Neural cell (in vitro differentiated cells): ENCODE measurements around the gene TMEM140. TPM values are rescaled to one million over a fixed set of nuclear protein-coding genes. Genes with fewer than 3 reads are reported as not detected.

Source experiments
- H2AFZ ChIP-seq: fragments of 200-600, 300-800 bp; sonication (generic), shearing (Covaris generic); 2 replicates; pipeline ENCODE4 v1.6.0; 2014; ENCODE audit warnings: low read depth, mild to moderate bottlenecking, antibody characterized with exemption, low read length, moderate library complexity
- H3F3A ChIP-seq: fragments of 200-600 bp; shearing (Covaris generic); 2 replicates; pipeline ENCODE4 v1.6.1; 2016; ENCODE audit warnings: mild to moderate bottlenecking, moderate library complexity, mixed read lengths, antibody characterized with exemption, low read length; ENCODE audit not compliant: insufficient read depth, poor library complexity, severe bottlenecking
- H3K27ac ChIP-seq: fragments of 200-600, 300-800 bp; sonication (generic), shearing (Covaris generic); 2 replicates; pipeline ENCODE4 v1.5.1; 2014; ENCODE audit warnings: mild to moderate bottlenecking, low read length, moderate library complexity
- H3K27me3 ChIP-seq: fragments of 300-800, 200-600 bp; sonication (generic), shearing (Covaris generic); 2 replicates; pipeline ENCODE4 v1.6.0; 2014; ENCODE audit warnings: mild to moderate bottlenecking, low read depth, low read length, moderate library complexity; ENCODE audit not compliant: insufficient read depth
- H3K36me3 ChIP-seq: fragments of 300-800, 200-600 bp; sonication (generic), shearing (Covaris generic); 2 replicates; pipeline ENCODE4 v1.5.1; 2014; ENCODE audit warnings: mild to moderate bottlenecking, antibody characterized with exemption, low read length, moderate library complexity; ENCODE audit not compliant: insufficient read depth
- H3K4me2 ChIP-seq: fragments of 300-800, 200-600 bp; sonication (generic), shearing (Covaris generic); 2 replicates; pipeline ENCODE4 v1.6.0; 2014; ENCODE audit warnings: mild to moderate bottlenecking, low read length
- H3K4me3 ChIP-seq: fragments of 300-800, 200-600 bp; sonication (generic), shearing (Covaris generic); 2 replicates; pipeline ENCODE4 v1.5.1; 2014; ENCODE audit warnings: mild to moderate bottlenecking, low read length, moderate library complexity
- H3K79me2 ChIP-seq: fragments of 200-600 bp; shearing (Covaris generic); replicated peaks from 2 replicates; pipeline ENCODE4 v1.6.0; 2014; ENCODE audit warnings: mild to moderate bottlenecking, low read length, moderate library complexity; ENCODE audit not compliant: insufficient read depth
- H3K9ac ChIP-seq: fragments of 300-800, 200-600 bp; sonication (generic), shearing (Covaris generic); 2 replicates; pipeline ENCODE4 v1.6.1; 2016; ENCODE audit warnings: mild to moderate bottlenecking, low read length, mixed read lengths
- H3K9me2 ChIP-seq: fragments of 200-600 bp; shearing (Covaris generic); 2 replicates; pipeline ENCODE4 v1.6.1; 2016; ENCODE audit warnings: mild to moderate bottlenecking, low read length, mixed read lengths; ENCODE audit not compliant: insufficient read depth
- H3K9me3 ChIP-seq: fragments of 200-600, 300-800 bp; sonication (generic), shearing (Covaris generic); 2 replicates; pipeline ENCODE4 v1.6.1; 2016; ENCODE audit warnings: mild to moderate bottlenecking, mixed run types, low read length, moderate library complexity, mixed read lengths
- H4K20me1 ChIP-seq: fragments of 200-600 bp; shearing (Covaris generic); 2 replicates; pipeline ENCODE4 v1.6.1; 2016; ENCODE audit warnings: mild to moderate bottlenecking, mixed run types; ENCODE audit not compliant: insufficient read depth
- EP300 ChIP-seq: fragments of 450-650 bp; conservative IDR thresholded peaks from 2 replicates; pipeline ENCODE4 v1.6.1; 2014; ENCODE audit warnings: antibody characterized with exemption, mild to moderate bottlenecking, moderate library complexity; ENCODE audit not compliant: poor library complexity, severe bottlenecking
- EZH2 ChIP-seq: fragments of 200-600, 300-800 bp; shearing (Covaris generic), sonication (generic); IDR thresholded peaks from 2 replicates; pipeline ENCODE4 v1.6.1; 2014; ENCODE audit warnings: antibody characterized with exemption, low read length, borderline replicate concordance, mild to moderate bottlenecking; ENCODE audit not compliant: insufficient read depth, poor library complexity, severe bottlenecking
- MXI1 ChIP-seq: fragments of 450-650 bp; conservative IDR thresholded peaks from 2 replicates; pipeline ENCODE4 v1.6.1; 2014; ENCODE audit warnings: antibody characterized with exemption, mild to moderate bottlenecking; ENCODE audit not compliant: poor library complexity, severe bottlenecking
- POLR2AphosphoS5 ChIP-seq: IDR thresholded peaks from 2 replicates; pipeline ENCODE4 v1.6.1; 2012
- RAD21 ChIP-seq: fragments of 450-650 bp; conservative IDR thresholded peaks from 2 replicates; pipeline ENCODE4 v1.6.1; 2014; ENCODE audit warnings: antibody characterized with exemption, mild to moderate bottlenecking, moderate library complexity
- SMC3 ChIP-seq: fragments of 450-650 bp; conservative IDR thresholded peaks from 2 replicates; pipeline ENCODE4 v1.6.1; 2014; ENCODE audit warnings: antibody characterized with exemption, mild to moderate bottlenecking, moderate library complexity; ENCODE audit not compliant: poor library complexity
- TAF1 ChIP-seq: IDR thresholded peaks from 2 replicates; pipeline ENCODE4 v1.6.1; 2012; ENCODE audit warnings: low read depth
- polyA plus RNA-seq: library from polyadenylated mRNA; depleted of rRNA; stranded (reverse); fragments of >200 nt; gene quantifications from 2 replicates; pipeline ENCODE4 v1.2.3, GENCODE V29; 2014
- TF ChIP-seq, protein P1 (sequence below): fragments of 450-650 bp; IDR thresholded peaks from 2 replicates; pipeline ENCODE4 v1.5.1; 2014; ENCODE audit warnings: antibody characterized with exemption, mild to moderate bottlenecking, moderate library complexity; ENCODE audit not compliant: poor library complexity, severe bottlenecking
- TF ChIP-seq, protein P2 (sequence below): IDR thresholded peaks from 2 replicates; pipeline ENCODE4 v1.6.1; 2012; ENCODE audit warnings: borderline replicate concordance

TMEM140 gene
- polyA plus RNA-seq, 1 donor from 2014 or later: 0.15 TPM

DNA sequence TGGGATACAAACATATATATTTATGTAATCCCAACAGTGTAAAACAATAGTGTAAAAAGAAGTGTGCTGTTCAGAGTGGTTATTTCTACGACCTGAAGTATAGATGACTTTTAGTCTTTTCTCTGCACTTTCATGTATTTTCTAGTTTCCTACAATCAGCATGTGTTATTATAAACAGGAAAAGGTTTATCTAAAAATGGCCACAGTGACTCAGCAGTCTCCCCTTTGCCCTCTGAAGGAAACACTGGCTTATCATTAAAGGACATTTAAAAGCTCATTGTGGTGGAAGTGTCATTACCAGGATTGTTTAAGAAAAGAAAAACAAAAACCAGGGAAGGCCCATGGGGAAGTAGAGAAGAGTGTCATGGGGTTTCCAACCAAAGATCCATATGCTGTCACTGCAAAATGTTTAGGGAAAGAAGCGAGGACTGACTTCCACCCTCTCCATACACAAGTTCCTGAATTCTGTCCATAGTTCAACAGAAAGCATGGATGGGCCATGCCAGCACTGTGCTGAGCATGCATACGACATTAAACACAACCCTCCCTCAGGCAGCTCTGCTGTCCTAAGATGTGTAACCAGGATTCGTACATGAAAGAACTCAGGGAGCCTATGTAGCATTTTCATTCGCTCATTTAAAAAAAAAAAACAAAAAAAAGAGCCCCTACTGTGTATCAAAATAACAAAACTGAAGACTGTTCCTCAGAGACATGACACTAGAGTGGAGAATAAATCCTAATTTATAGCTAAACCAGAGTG, 12.4 kb downstream of the TMEM140 start:
- no peaks in the 10 kb centered on the region for H3K36me3 ChIP-seq
- no peaks in the 10 kb centered on the region for H3F3A ChIP-seq
- no peak overlapping the region for H3K9ac ChIP-seq
- H3K4me2 ChIP-seq: no peak overlapping the region
- H3K4me3 ChIP-seq: no peak overlapping the region
- no peaks in the 10 kb centered on the region for H3K9me2 ChIP-seq
- H2AFZ ChIP-seq: no peak overlapping the region
- no peaks in the 10 kb centered on the region for H3K79me2 ChIP-seq
- no peaks in the 10 kb centered on the region for H3K27me3 ChIP-seq
- TF ChIP-seq SMC3: no peak
- TF ChIP-seq, protein P1, sequence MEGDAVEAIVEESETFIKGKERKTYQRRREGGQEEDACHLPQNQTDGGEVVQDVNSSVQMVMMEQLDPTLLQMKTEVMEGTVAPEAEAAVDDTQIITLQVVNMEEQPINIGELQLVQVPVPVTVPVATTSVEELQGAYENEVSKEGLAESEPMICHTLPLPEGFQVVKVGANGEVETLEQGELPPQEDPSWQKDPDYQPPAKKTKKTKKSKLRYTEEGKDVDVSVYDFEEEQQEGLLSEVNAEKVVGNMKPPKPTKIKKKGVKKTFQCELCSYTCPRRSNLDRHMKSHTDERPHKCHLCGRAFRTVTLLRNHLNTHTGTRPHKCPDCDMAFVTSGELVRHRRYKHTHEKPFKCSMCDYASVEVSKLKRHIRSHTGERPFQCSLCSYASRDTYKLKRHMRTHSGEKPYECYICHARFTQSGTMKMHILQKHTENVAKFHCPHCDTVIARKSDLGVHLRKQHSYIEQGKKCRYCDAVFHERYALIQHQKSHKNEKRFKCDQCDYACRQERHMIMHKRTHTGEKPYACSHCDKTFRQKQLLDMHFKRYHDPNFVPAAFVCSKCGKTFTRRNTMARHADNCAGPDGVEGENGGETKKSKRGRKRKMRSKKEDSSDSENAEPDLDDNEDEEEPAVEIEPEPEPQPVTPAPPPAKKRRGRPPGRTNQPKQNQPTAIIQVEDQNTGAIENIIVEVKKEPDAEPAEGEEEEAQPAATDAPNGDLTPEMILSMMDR: no peak
- no peak for TF ChIP-seq POLR2AphosphoS5
- TF ChIP-seq EP300: no peak
- no peak for TF ChIP-seq EZH2
- TF ChIP-seq TAF1: no peak
- TF ChIP-seq RAD21: no peak
- no peak for TF ChIP-seq MXI1
- TF ChIP-seq, protein P2, sequence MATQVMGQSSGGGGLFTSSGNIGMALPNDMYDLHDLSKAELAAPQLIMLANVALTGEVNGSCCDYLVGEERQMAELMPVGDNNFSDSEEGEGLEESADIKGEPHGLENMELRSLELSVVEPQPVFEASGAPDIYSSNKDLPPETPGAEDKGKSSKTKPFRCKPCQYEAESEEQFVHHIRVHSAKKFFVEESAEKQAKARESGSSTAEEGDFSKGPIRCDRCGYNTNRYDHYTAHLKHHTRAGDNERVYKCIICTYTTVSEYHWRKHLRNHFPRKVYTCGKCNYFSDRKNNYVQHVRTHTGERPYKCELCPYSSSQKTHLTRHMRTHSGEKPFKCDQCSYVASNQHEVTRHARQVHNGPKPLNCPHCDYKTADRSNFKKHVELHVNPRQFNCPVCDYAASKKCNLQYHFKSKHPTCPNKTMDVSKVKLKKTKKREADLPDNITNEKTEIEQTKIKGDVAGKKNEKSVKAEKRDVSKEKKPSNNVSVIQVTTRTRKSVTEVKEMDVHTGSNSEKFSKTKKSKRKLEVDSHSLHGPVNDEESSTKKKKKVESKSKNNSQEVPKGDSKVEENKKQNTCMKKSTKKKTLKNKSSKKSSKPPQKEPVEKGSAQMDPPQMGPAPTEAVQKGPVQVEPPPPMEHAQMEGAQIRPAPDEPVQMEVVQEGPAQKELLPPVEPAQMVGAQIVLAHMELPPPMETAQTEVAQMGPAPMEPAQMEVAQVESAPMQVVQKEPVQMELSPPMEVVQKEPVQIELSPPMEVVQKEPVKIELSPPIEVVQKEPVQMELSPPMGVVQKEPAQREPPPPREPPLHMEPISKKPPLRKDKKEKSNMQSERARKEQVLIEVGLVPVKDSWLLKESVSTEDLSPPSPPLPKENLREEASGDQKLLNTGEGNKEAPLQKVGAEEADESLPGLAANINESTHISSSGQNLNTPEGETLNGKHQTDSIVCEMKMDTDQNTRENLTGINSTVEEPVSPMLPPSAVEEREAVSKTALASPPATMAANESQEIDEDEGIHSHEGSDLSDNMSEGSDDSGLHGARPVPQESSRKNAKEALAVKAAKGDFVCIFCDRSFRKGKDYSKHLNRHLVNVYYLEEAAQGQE: no peak
- H4K20me1 ChIP-seq: no peaks in the 10 kb centered on the region
- peaks cover 6% of the 10 kb centered on the region for H3K9me3 ChIP-seq
- no peak overlapping the region for H3K27ac ChIP-seq

DNA sequence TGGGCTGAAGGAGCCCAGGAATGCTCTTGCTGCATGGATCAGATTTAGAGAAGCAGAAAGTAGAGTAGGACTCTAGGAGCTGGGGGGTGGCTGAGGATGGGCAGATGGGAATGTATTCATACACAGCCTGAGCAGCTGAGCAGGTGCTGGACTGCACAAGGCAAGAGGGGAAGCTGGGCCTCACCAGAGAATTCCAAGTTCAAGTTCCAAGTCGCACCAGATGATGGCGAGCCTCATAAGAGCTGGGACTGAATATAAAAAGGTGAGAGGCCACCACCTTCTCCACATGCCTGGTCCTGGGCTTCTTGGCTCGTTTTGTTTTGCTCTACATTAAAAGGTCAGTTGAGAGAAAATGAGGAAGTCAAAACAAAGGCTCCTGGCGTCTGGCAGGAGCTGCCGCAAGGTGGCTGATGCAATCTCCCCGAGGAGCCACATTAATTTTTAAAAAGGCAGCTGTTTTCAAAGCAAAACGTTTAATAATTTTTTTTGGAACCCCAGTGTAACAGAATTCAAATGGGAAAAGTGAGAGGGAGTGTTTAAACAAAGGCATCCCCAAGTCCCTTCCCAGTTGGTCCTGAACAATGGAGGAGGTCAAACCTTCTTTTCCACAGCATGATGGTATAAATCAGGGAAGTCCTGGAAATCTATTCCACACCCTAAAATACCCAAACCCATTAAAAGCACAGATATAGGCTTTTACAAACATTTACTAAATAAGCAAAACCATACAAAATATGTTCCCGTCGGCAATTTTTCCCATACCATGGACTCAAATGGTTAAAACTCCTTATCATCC, 13.2 kb downstream of the TMEM140 start:
- no peak overlapping the region for H3K4me2 ChIP-seq

More for the DNA sequence above, 13.2 kb downstream of the TMEM140 start:
- H3K9ac ChIP-seq: no peak overlapping the region
- H3K79me2 ChIP-seq: no peaks in the 10 kb centered on the region
- H3K9me2 ChIP-seq: no peaks in the 10 kb centered on the region
- peaks cover 6% of the 10 kb centered on the region for H3K9me3 ChIP-seq
- no peaks in the 10 kb centered on the region for H3K36me3 ChIP-seq
- H3K4me3 ChIP-seq: no peak overlapping the region
- no peaks in the 10 kb centered on the region for H4K20me1 ChIP-seq
- no peaks in the 10 kb centered on the region for H3F3A ChIP-seq
- no peak overlapping the region for H3K27ac ChIP-seq
- H3K27me3 ChIP-seq: no peaks in the 10 kb centered on the region
- no peak for TF ChIP-seq EP300
- TF ChIP-seq, protein P1: no peak
- H2AFZ ChIP-seq: no peak overlapping the region
